Measurements from ENCODE around the gene ATP5MC3. TPM values are rescaled to one million over a fixed set of nuclear protein-coding genes. Genes with fewer than 3 reads are reported as not detected.

Gene ATP5MC3
- total and polyA plus RNA-seq, 2 of the 13 experiments (the other 11 are each of a cell fraction or from before 2014, with no cell fraction given): 676 to 1,007 TPM

GRCh38 chr2:175181104-175181876, at the start of gene ATP5MC3 (continued):
- TF ChIP-seq ZNF800 (CRISPR knock-in tag; IDR thresholded peaks at IDR 0.05): no peak
- TF ChIP-seq ZNF180 (CRISPR knock-in tag; IDR thresholded peaks at IDR 0.05; ENCODE audit: borderline replicate concordance, low read depth): peak; percentile 18; the same call in 1 of the 2 replicates
- no peak for TF ChIP-seq ZNF383 (CRISPR knock-in tag; IDR thresholded peaks at IDR 0.05; ENCODE audit: borderline replicate concordance)
- TF ChIP-seq TEAD3 (CRISPR knock-in tag; optimal IDR thresholded peaks at IDR 0.05; ENCODE audit: borderline replicate concordance): peak; percentile 68
- TF ChIP-seq ZNF18 (CRISPR knock-in tag; IDR thresholded peaks at IDR 0.05; ENCODE audit: insufficient replicate concordance): peak; percentile 24
- TF ChIP-seq ZNF790 (CRISPR knock-in tag; IDR thresholded peaks at IDR 0.05; ENCODE audit: borderline replicate concordance): no peak
- TF ChIP-seq RFX1 (IDR thresholded peaks at IDR 0.05): no peak
- peak; percentile 96 for TF ChIP-seq ZNF235 (CRISPR knock-in tag; IDR thresholded peaks at IDR 0.05; ENCODE audit: borderline replicate concordance)
- TF ChIP-seq NFKB2 (CRISPR knock-in tag; IDR thresholded peaks at IDR 0.05; ENCODE audit: borderline replicate concordance): peak; percentile 87; the same call in 1 of the 2 replicates
- peak; percentile 98 for TF ChIP-seq TSC22D2 (CRISPR knock-in tag; IDR thresholded peaks at IDR 0.05; ENCODE audit: borderline replicate concordance)
- peak; percentile 73; the same call in 1 of the 2 replicates for TF ChIP-seq ZNF839 (CRISPR knock-in tag; IDR thresholded peaks at IDR 0.05; ENCODE audit: borderline replicate concordance)
- peak; percentile 46 for TF ChIP-seq ZNF563 (CRISPR knock-in tag; IDR thresholded peaks at IDR 0.05)
- peak; percentile 70; the same call in 1 of the 2 replicates for TF ChIP-seq ZBTB1 (CRISPR knock-in tag; IDR thresholded peaks at IDR 0.05; ENCODE audit: borderline replicate concordance)
- peak; percentile 76 for TF ChIP-seq BCL6 (CRISPR knock-in tag; IDR thresholded peaks at IDR 0.05)
- TF ChIP-seq GFI1 (CRISPR knock-in tag; IDR thresholded peaks at IDR 0.05; ENCODE audit: borderline replicate concordance): no peak; the same call in 1 of the 2 replicates
- TF ChIP-seq NFKBIZ (CRISPR knock-in tag; IDR thresholded peaks at IDR 0.05): no peak; the same call in none of the 2 replicates
- TF ChIP-seq NFE2L2 (IDR thresholded peaks at IDR 0.05; ENCODE audit: low read length): no peak
- no peak for TF ChIP-seq SNRNP70 (IDR thresholded peaks at IDR 0.05; ENCODE audit: low read depth, low read length)
- no peak for TF ChIP-seq LBX2 (CRISPR knock-in tag; IDR thresholded peaks at IDR 0.05; ENCODE audit: borderline replicate concordance)
- no peak for TF ChIP-seq NBN (conservative IDR thresholded peaks at IDR 0.05)
- TF ChIP-seq ZBTB34 (CRISPR knock-in tag; IDR thresholded peaks at IDR 0.05): peak; percentile 38
- no peak for TF ChIP-seq ZNF484 (CRISPR knock-in tag; IDR thresholded peaks at IDR 0.05; ENCODE audit: borderline replicate concordance, low read depth)
- TF ChIP-seq ZFY (CRISPR knock-in tag; IDR thresholded peaks at IDR 0.05): peak; percentile 96
- peak; percentile 54; the same call in 1 of the 2 replicates for TF ChIP-seq CCDC6 (CRISPR knock-in tag; IDR thresholded peaks at IDR 0.05)
